Suprapubic skin (tissue), 4 donors: ENCODE results near the gene RNU11. TPM values are rescaled to one million over a fixed set of nuclear protein-coding genes. Genes with fewer than 3 reads are reported as not detected.

ENCODE experiments used
- DNase-seq, 2 donors: peaks; one replicate each; pipeline ENCODE4 v3.0.0-alpha.2; 2019; ENCODE audit warnings: low spot score in 2 of 2
- H3K27ac ChIP-seq: fragments of 200-600 bp; sonication (generic); one replicate; pipeline ENCODE4 v1.5.1; 2019
- H3K27me3 ChIP-seq: fragments of 200-600 bp; sonication (generic); one replicate; pipeline ENCODE4 v1.5.1; 2019
- H3K36me3 ChIP-seq: fragments of 200-600 bp; sonication (generic); one replicate; pipeline ENCODE4 v1.5.1; 2019
- H3K4me1 ChIP-seq: fragments of 200-600 bp; sonication (generic); one replicate; pipeline ENCODE4 v1.5.1; 2019
- H3K4me3 ChIP-seq: fragments of 200-600 bp; sonication (generic); one replicate; pipeline ENCODE4 v1.5.1; 2019; ENCODE audit warnings: mild to moderate bottlenecking
- H3K9me3 ChIP-seq: fragments of 200-600 bp; sonication (generic); one replicate; pipeline ENCODE4 v1.5.1; 2019
- EP300 ChIP-seq: sonication (generic); formaldehyde crosslinking; IDR thresholded peaks from one replicate; pipeline ENCODE4 v1.6.1; 2017; ENCODE audit warnings: antibody characterized with exemption
- POLR2A ChIP-seq, 2 donors: fragments of 450-650 bp; IDR thresholded peaks; one replicate each; pipeline ENCODE4 v1.6.1; 2017; ENCODE audit warnings: antibody characterized with exemption in 2 of 2, mild to moderate bottlenecking in 2 of 2, moderate library complexity in 2 of 2
- POLR2AphosphoS5 ChIP-seq, 3 donors: sonication (generic); formaldehyde crosslinking; IDR thresholded peaks; one replicate each; pipeline ENCODE4 v1.6.1; 2017; ENCODE audit warnings: antibody characterized with exemption in 3 of 3
- WGBS: methylation state at CpG from one replicate; pipeline ENCODE4 v1.1.5; 2018; 5-methylcytosine and 5-hydroxymethylcytosine counted together
- total RNA-seq, 4 donors: library from RNA; depleted of rRNA; stranded (reverse); fragments of >200 nt; gene quantifications; one replicate each; pipeline ENCODE4 v1.1.0, GENCODE V29; 2016
- TF ChIP-seq, protein P1 (sequence below), 2 donors: fragments of 200-600 bp in 1 of 2; fragments of 450-650 bp in 1 of 2; sonication (generic) in 1 of 2; IDR thresholded peaks; one replicate each; pipeline ENCODE4 v1.5.1; 2016 to 2019; ENCODE audit warnings: antibody characterized with exemption in 2 of 2, mild to moderate bottlenecking in 1 of 2, moderate library complexity in 1 of 2

The RNU11 gene
- total RNA-seq, result not detected

DNA sequence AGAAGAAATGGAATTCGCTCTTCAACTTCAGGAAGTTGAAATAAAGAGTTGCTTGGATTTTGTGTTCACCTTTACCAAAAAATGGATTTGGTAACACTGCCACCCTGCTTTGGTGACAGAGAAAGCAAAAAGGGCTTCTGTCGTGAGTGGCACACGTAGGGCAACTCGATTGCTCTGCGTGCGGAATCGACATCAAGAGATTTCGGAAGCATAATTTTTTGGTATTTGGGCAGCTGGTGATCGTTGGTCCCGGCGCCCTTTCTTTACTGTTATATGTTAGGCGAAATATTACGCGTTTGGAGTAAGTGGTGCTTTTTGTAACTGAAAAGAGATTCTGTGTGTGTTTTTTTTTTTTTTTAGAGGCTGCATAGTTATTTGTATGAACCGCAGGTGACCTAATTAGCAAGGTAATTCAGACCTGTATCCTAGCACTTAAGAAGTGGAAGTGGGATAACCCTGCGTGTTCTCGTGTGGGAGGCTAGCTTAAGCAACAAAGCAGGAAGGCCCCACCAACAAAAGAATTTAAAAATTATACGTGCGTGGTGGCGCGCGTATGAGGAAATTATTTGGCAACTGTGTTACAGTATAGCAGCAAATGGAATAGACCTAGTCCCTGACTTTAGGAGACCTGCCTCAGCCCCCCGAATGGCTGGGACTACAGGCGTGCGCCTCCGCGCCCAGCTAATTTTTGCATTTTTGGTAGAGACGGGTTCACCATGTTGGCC, at the start of gene RNU11:
TSS of gene RNU11 (plus strand) at position 127 of the 725 bp plus-strand sequence.
- Histone ChIP-seq H3K27ac (peak within 1 kb of the TSS; percentile 94), H3K4me1 (peaks cover 33% of the 10 kb centered on the region), H3K4me3 (peak within 1 kb of the TSS; percentile 48), H3K27me3 (no peaks in the 10 kb centered on the region), H3K9me3 (no peaks in the 10 kb centered on the region), H3K36me3 (no peaks in the 10 kb centered on the region)
- TF ChIP-seq POLR2AphosphoS5 (IDR thresholded peaks at IDR 0.05) (peak; percentile 100), POLR2A (IDR thresholded peaks at IDR 0.05) (peak; percentile 100), EP300 (no peak)
- TF ChIP-seq, protein P1, sequence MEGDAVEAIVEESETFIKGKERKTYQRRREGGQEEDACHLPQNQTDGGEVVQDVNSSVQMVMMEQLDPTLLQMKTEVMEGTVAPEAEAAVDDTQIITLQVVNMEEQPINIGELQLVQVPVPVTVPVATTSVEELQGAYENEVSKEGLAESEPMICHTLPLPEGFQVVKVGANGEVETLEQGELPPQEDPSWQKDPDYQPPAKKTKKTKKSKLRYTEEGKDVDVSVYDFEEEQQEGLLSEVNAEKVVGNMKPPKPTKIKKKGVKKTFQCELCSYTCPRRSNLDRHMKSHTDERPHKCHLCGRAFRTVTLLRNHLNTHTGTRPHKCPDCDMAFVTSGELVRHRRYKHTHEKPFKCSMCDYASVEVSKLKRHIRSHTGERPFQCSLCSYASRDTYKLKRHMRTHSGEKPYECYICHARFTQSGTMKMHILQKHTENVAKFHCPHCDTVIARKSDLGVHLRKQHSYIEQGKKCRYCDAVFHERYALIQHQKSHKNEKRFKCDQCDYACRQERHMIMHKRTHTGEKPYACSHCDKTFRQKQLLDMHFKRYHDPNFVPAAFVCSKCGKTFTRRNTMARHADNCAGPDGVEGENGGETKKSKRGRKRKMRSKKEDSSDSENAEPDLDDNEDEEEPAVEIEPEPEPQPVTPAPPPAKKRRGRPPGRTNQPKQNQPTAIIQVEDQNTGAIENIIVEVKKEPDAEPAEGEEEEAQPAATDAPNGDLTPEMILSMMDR (IDR thresholded peaks at IDR 0.05), result no peak
- DNase-seq, result peak; percentile 92 to 95
- 3% methylated on average over 28 of the region's 28 CpGs for WGBS

DNA sequence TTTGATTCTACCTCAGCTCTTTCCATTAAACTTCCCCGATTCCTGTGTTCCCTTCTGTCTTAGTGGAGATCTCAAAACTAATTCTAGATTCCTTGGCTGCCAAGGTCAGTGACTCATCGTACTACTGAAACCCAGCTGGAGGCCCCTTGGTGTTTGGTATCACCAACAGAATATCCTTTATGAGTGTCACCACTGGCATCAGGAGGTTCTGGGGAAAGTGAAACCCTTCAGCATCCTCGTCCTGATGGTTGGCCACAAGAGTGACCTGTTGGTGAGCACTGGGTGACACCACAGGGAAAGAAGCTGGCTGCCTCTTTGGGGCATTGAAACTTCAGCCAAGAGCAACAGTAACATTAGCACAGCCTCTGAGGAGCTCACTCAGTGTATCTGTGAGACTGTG, 46.7 kb upstream of the RNU11 start:
- TF ChIP-seq EP300 (no peak), POLR2A (IDR thresholded peaks at IDR 0.05) (no peak), POLR2AphosphoS5 (IDR thresholded peaks at IDR 0.05) (no peak)
- TF ChIP-seq, protein P1 (IDR thresholded peaks at IDR 0.05), result no peak
- no peak for DNase-seq
- no peaks in the 10 kb centered on the region for H3K27me3 ChIP-seq
- peaks cover 39% of the 10 kb centered on the region for H3K36me3 ChIP-seq
- no peak overlapping the region for H3K27ac ChIP-seq
- WGBS, result 49% methylated on average over 3 of the region's 3 CpGs
- peaks cover 4% of the 10 kb centered on the region for H3K4me1 ChIP-seq
- no peaks in the 10 kb centered on the region for H3K9me3 ChIP-seq
- no peak overlapping the region for H3K4me3 ChIP-seq

DNA sequence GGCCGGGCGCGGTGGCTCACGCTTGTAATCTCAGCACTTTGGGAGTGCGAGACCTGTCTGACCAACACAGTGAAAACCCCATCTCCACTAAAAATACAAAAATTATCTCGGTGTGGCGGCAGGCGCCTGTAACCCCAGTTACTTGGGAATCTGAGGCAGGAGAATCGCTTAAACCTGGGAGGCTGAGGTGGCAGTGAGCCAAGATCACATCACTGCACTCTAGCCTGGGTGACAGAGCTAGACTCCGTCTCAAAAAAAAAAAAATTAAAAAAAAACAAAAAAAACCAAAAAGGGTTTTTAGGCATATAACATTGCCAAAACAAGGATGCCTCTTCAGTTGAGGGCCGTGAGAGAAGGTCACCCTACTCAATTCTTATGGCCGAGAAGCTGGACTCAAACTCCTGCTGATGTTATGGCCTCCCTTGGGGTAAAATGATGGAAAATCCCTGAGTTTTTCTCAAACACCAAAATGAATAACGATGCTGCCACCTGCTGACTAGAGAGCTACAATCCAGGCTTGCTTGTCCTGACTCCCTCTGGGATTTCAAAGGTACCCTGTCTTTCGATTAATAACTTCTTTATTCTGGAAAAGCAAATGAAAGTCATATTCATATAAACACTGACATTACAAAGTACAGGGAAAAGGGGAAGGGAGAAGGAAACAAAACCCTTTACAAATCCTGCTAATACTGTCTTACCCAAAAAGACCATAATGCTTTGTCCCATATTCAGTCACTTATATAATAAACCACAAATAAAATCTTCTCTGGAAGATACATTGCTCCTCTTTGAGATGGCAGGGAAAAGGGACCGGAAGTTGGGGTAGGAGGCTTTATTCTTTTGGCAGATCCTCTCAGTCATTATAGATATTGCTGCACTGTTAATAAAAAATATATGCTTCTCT, 45.6 kb upstream of the RNU11 start:
- Histone ChIP-seq H3K4me1 (peaks cover 4% of the 10 kb centered on the region), H3K27me3 (no peaks in the 10 kb centered on the region), H3K4me3 (no peak overlapping the region), H3K36me3 (peaks cover 50% of the 10 kb centered on the region), H3K9me3 (no peaks in the 10 kb centered on the region), H3K27ac (no peak overlapping the region)
- TF ChIP-seq, protein P1 (IDR thresholded peaks at IDR 0.05), result peak; percentile 37 to 43
- TF ChIP-seq POLR2AphosphoS5 (IDR thresholded peaks at IDR 0.05), result no peak
- 59% methylated on average over 15 of the region's 15 CpGs for WGBS
- DNase-seq, result no peak

DNA sequence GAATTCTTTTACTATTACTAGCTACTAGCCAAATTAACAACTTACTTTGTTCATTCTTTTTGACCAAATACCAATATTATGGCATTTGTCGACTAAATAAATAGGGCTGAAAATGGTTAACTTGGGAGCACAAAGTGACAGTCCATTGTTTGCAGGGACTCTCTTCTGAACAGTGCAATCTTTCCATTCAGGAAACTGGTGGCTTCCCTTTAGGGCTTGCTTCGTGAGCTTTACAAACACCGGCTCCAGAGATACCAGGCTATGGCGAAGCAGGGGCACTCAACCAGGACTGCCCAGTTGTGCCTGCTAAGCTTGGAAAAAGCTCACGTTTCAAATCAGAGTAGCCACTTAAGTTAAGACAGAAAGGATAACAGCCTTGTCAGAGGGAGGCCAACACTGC, 44.0 kb upstream of the RNU11 start:
- Histone ChIP-seq H3K27ac (no peak overlapping the region), H3K4me3 (no peak overlapping the region), H3K4me1 (peaks cover 4% of the 10 kb centered on the region), H3K9me3 (no peaks in the 10 kb centered on the region), H3K36me3 (peaks cover 64% of the 10 kb centered on the region), H3K27me3 (no peaks in the 10 kb centered on the region)
- no peak for DNase-seq
- 83% methylated on average over 5 of the region's 5 CpGs for WGBS
- TF ChIP-seq, protein P1 (IDR thresholded peaks at IDR 0.05), result no peak
- no peak for TF ChIP-seq POLR2A (IDR thresholded peaks at IDR 0.05)
- TF ChIP-seq POLR2AphosphoS5 (IDR thresholded peaks at IDR 0.05), result no peak
- TF ChIP-seq EP300, result no peak

DNA sequence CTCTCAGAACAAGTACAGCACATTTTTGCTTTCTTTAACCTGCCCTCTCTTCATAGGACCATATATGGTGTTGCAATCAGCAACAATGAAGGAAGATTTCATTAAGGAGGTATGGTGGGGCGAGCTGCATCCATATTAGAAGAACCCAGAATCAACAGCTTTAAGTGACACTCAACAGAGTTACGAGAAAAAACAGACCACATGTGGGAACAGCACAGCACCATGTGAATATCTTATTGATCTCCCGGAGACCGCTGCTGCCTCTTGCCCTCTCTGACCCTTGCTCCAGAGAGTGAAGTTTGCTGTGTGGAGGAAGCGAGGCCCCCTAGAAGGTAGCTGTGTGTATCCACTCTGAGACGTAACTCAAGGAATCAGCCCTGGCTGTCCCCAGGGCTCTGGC, 43.4 kb upstream of the RNU11 start:
- H3K36me3 ChIP-seq, result peaks cover 69% of the 10 kb centered on the region
- no peak overlapping the region for H3K27ac ChIP-seq
- H3K27me3 ChIP-seq, result no peaks in the 10 kb centered on the region
- TF ChIP-seq, protein P1 (IDR thresholded peaks at IDR 0.05), result no peak
- TF ChIP-seq POLR2A (IDR thresholded peaks at IDR 0.05), result no peak
- TF ChIP-seq POLR2AphosphoS5 (IDR thresholded peaks at IDR 0.05), result no peak
- no peak for TF ChIP-seq EP300
- H3K4me1 ChIP-seq, result peaks cover 4% of the 10 kb centered on the region
- DNase-seq, result no peak
- H3K4me3 ChIP-seq, result no peak overlapping the region
- WGBS, result 88% methylated on average over 6 of the region's 6 CpGs
- no peaks in the 10 kb centered on the region for H3K9me3 ChIP-seq
